HG03108 (cell line): Measurements from ENCODE around the gene SLC16A12.
"Not testable (repeated sequence)": the region's sequence is repeated elsewhere in the genome, so short reads cannot be mapped to it uniquely, and the experiment has no call there.

ENCODE experiments used
- ATAC-seq: cut with Tn5 transposase; IDR thresholded peaks from one replicate; pipeline ENCODE4 v1.9.1; 2021; ENCODE audit warnings: moderate library complexity; ENCODE audit not compliant: unreplicated experiment

SLC16A12 gene

GRCh38 chr10:89393898-89394297, 141.5 kb downstream of the SLC16A12 start:
- no peak for ATAC-seq

GRCh38 chr10:89392974-89393373, 142.4 kb downstream of the SLC16A12 start:
- peak; percentile 28 for ATAC-seq

DNA sequence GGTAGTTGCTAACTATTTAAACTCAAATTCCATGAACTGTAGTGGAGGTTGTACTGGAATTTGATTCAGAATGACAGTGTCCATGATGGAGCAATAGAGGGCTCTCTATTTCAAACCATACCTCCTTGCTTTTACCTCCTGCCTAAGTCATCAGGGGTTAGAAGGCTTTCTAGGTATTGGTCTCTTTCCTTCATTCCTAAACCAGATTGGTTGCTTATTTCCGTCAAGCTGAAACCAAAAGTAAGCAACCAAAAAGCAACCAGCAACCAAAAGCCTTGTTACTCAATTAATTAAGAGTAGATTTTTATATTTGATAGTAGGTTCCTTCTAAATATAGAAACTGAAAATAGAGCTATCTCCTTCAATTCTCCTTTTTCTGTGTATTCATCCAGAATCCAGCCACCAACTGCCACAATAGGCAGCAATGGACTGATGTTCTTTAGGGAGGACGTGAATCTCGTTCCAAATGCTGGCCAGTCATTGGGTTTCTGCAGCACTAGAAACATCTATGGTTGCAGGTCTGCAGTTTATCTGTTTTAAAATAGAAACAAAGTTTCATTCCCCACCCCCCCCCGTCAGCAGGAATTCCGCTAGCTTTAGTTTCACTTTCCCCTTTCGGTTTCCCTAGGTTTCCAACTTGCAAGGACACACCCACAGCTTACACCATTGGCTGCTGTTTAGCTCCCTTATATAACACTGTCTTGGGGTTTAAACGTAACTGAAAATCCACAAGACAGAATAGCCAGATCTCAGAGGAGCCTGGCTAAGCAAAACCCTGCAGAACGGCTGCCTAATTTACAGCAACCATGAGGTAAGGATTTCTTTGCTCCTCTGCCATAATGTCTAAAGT, 143.3 kb downstream of the SLC16A12 start, which contains the start of gene IFIT1:
Gene IFIT1 (plus strand): TSS at position 717 of the 850 bp plus-strand sequence. CDS start 90 bp downstream, at position 807.
- ATAC-seq: peak; percentile 79

GRCh38 chr10:89391226-89391576, 144.2 kb downstream of the SLC16A12 start:
- not testable (repeated sequence) for ATAC-seq

GRCh38 chr10:89390476-89391225, 144.7 kb downstream of the SLC16A12 start:
- ATAC-seq: no peak

DNA sequence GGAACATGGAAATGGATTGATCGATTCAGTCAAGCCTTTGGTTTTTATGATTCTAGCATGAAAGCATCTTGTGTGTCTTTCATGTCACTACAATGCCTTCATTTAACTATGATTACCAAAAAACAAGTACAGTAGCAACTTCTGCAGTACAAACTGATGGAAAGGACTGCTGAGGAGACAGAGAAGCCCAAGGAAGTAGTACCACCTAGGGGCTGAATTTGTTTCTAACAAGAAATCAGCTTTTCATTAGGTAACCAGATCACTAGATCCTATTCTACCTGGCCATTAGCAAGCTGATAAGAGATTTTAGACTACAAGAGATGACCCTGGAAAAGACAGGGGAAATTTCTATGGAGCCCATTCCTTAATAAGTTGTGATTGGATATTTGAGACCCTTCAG, 146.1 kb downstream of the SLC16A12 start:
- ATAC-seq: no peak

DNA sequence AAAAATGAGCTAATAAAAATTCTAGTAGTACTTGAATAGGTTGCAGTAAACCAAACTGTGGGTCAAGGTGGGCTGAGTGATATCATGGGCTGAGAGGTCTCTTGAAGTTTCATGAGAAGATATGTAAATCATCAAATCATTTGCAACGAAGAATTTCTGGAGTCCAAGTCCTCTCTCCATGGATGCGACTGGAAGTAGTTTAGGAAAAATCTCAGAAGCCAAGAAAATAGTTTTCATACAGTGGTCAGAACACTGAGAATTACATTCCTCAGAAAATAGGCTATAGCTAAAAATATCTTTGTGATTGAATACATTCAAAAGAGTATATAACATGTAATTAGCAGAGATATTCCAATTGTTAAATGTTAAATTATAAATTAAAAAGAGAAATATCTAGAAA, 146.6 kb downstream of the SLC16A12 start:
- ATAC-seq: no peak

GRCh38 chr10:89384474-89385340, 150.7 kb downstream of the SLC16A12 start:
- ATAC-seq: no peak

DNA sequence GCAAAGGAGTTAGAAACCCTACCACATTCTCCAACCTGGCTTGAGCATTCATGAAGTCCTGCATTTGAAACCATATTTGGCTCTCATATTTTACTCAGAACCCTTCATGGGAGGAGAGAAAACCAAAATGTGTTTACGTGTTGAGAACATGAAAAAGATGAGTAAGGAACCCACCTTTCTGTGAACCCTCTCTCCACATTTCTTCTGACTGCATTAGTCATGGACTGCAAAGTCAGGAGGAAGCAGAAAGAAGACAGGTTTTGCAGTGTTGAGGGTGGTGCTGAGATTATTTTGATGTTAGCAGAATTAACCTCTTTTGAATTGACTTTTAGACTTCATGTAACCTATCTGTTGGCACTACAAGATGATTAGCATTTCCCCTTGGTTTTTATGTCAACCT, 152.6 kb downstream of the SLC16A12 start:
- ATAC-seq: no peak
